ENCODE results near the gene NRF1. TPM values are rescaled to one million over a fixed set of nuclear protein-coding genes. Genes with fewer than 3 reads are reported as not detected.
"Not testable (repeated sequence)": the region's sequence is repeated elsewhere in the genome, so short reads cannot be mapped to it uniquely, and the experiment has no call there.

Gene NRF1
- total and polyA plus RNA-seq, 2 donors: 13.8 to 14.4 TPM

GRCh38 chr7:129649128-129649690 lies 37.7 kb downstream of the NRF1 start:
- H3K4me1 ChIP-seq (ENCODE audit: control insufficient read depth in 2 of 2, insufficient read depth in 2 of 2, low read length in 2 of 2): no peaks in the 10 kb centered on the region
- no peaks in the 10 kb centered on the region for H3K27me3 ChIP-seq (ENCODE audit: control insufficient read depth in 2 of 2, insufficient read depth in 1 of 2, low read length in 1 of 2)
- peaks cover 4 to 5% of the 10 kb centered on the region in 2 donors for H3K36me3 ChIP-seq (ENCODE audit: control insufficient read depth in 2 of 2, insufficient read depth in 2 of 2, low read length in 1 of 2)
- H3K27ac ChIP-seq (ENCODE audit: low read depth in 1 of 2, low read length in 1 of 2): no peak overlapping the region
- H3K4me3 ChIP-seq (ENCODE audit: low read length in 2 of 2): no peak overlapping the region
- no peaks in the 10 kb centered on the region for H3K9me3 ChIP-seq (ENCODE audit: control insufficient read depth in 2 of 2, insufficient read depth in 1 of 2, low read length in 1 of 2)
- no peak for DNase-seq (ENCODE audit: low read depth in 6 of 9, low spot score in 9 of 9)
- WGBS: 94% methylated on average over 1 of the region's 1 CpG

- H3K4me3 ChIP-seq (ENCODE audit: low read length in 2 of 2): no peak overlapping the region
- no peaks in the 10 kb centered on the region for H3K9me3 ChIP-seq (ENCODE audit: control insufficient read depth in 2 of 2, insufficient read depth in 1 of 2, low read length in 1 of 2)
- WGBS: 96% methylated on average over 5 of the region's 5 CpGs
- no peaks in the 10 kb centered on the region for H3K4me1 ChIP-seq (ENCODE audit: control insufficient read depth in 2 of 2, insufficient read depth in 2 of 2, low read length in 2 of 2)
- H3K27me3 ChIP-seq (ENCODE audit: control insufficient read depth in 2 of 2, insufficient read depth in 1 of 2, low read length in 1 of 2): no peaks in the 10 kb centered on the region
- H3K36me3 ChIP-seq (ENCODE audit: control insufficient read depth in 2 of 2, insufficient read depth in 2 of 2, low read length in 1 of 2): peaks cover 4 to 5% of the 10 kb centered on the region in 2 donors
- H3K27ac ChIP-seq (ENCODE audit: low read depth in 1 of 2, low read length in 1 of 2): no peak overlapping the region
- no peak for DNase-seq (ENCODE audit: low read depth in 6 of 9, low spot score in 9 of 9)
Measured at GRCh38 chr7:129650056-129650758, 38.7 kb downstream of the NRF1 start.

DNA sequence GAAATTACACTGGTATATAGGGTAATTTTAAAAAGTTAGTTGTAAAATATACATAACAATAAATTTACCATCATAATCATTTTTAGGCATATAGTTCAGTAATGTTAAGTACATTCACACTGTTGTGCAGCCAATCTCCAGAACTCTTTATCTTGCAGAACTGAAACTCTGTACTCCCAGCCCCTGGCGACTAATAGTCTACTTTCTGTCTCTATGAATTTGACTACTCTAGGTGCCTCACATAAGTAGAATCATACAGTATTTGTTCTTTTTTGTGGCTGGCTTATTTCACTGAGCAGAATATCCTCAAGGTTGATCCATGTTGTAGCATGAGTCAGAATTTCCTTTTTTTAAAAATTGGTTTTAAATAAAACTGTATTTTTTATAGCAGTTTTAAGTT lies 41.4 kb downstream of the NRF1 start:
- H3K4me3 ChIP-seq (ENCODE audit: low read length in 2 of 2): no peak overlapping the region
- H3K36me3 ChIP-seq (ENCODE audit: control insufficient read depth in 2 of 2, insufficient read depth in 2 of 2, low read length in 1 of 2): peaks cover 9 to 10% of the 10 kb centered on the region in 2 donors
- H3K9me3 ChIP-seq (ENCODE audit: control insufficient read depth in 2 of 2, insufficient read depth in 1 of 2, low read length in 1 of 2): no peaks in the 10 kb centered on the region
- DNase-seq (ENCODE audit: low read depth in 6 of 9, low spot score in 9 of 9): no peak
- H3K27me3 ChIP-seq (ENCODE audit: control insufficient read depth in 2 of 2, insufficient read depth in 1 of 2, low read length in 1 of 2): no peaks in the 10 kb centered on the region
- H3K27ac ChIP-seq (ENCODE audit: low read depth in 1 of 2, low read length in 1 of 2): no peak overlapping the region
- H3K4me1 ChIP-seq (ENCODE audit: control insufficient read depth in 2 of 2, insufficient read depth in 2 of 2, low read length in 2 of 2): no peaks in the 10 kb centered on the region
- 96% methylated on average over 1 of the region's 1 CpG for WGBS

DNA sequence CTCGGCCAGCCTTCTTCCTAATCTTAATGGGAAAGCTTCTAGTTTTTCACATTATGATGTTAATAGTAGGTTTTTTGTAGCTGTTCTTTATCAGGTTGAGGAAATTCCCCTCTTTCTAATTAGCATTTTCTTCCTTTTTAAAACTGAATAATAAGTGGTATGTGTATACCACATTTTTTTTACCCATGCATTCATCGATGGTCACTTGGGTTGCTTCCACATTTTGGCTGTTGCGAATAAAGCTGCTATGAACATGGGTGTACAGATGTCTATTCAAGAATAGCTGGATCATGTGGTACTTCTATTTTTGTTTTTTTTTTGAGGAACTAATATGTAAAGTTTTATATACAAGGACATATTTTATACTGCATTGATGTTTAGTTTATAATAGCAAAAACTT lies 44.3 kb downstream of the NRF1 start:
- Histone ChIP-seq H3K27ac (ENCODE audit: low read depth in 1 of 2, low read length in 1 of 2) (no peak overlapping the region), H3K36me3 (ENCODE audit: control insufficient read depth in 2 of 2, insufficient read depth in 2 of 2, low read length in 1 of 2) (peaks cover 26 to 35% of the 10 kb centered on the region in 2 donors), H3K9me3 (ENCODE audit: control insufficient read depth in 2 of 2, insufficient read depth in 1 of 2, low read length in 1 of 2) (peaks cover 3 to 9% of the 10 kb centered on the region in 2 donors), H3K4me3 (ENCODE audit: low read length in 2 of 2) (no peak overlapping the region), H3K4me1 (ENCODE audit: control insufficient read depth in 2 of 2, insufficient read depth in 2 of 2, low read length in 2 of 2) (no peaks in the 10 kb centered on the region), H3K27me3 (ENCODE audit: control insufficient read depth in 2 of 2, insufficient read depth in 1 of 2, low read length in 1 of 2) (no peaks in the 10 kb centered on the region)
- WGBS: 89% methylated on average over 3 of the region's 3 CpGs
- no peak for DNase-seq (ENCODE audit: low read depth in 6 of 9, low spot score in 9 of 9)

DNA sequence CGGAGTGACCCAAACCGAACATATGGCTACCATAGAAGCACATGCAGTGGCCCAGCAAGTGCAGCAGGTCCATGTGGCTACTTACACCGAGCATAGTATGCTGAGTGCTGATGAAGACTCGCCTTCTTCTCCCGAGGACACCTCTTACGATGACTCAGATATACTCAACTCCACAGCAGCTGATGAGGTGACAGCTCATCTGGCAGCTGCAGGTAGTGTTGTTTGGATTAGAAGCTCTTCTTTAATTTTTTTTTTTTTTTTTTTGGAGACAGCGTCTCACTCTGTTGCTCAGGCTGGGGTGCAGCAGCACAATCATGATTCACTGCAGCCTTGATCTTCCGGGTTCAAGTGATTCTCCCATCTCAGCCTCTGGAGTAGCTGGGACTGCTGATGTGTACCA lies 45.8 kb downstream of the NRF1 start:
- 97% methylated on average over 8 of the region's 8 CpGs for WGBS
- Histone ChIP-seq H3K4me1 (ENCODE audit: control insufficient read depth in 2 of 2, insufficient read depth in 2 of 2, low read length in 2 of 2) (no peaks in the 10 kb centered on the region), H3K27ac (ENCODE audit: low read depth in 1 of 2, low read length in 1 of 2) (no peak overlapping the region), H3K9me3 (ENCODE audit: control insufficient read depth in 2 of 2, insufficient read depth in 1 of 2, low read length in 1 of 2) (peaks cover 11 to 21% of the 10 kb centered on the region in 2 donors), H3K36me3 (ENCODE audit: control insufficient read depth in 2 of 2, insufficient read depth in 2 of 2, low read length in 1 of 2) (peaks cover 40 to 49% of the 10 kb centered on the region in 2 donors), H3K27me3 (ENCODE audit: control insufficient read depth in 2 of 2, insufficient read depth in 1 of 2, low read length in 1 of 2) (no peaks in the 10 kb centered on the region), H3K4me3 (ENCODE audit: low read length in 2 of 2) (no peak overlapping the region)
- no peak for DNase-seq (ENCODE audit: low read depth in 6 of 9, low spot score in 9 of 9)

GRCh38 chr7:129659907-129660306 lies 48.4 kb downstream of the NRF1 start:
- not testable (repeated sequence) for DNase-seq (ENCODE audit: low read depth in 6 of 9, low spot score in 9 of 9); H3K4me1 ChIP-seq (ENCODE audit: control insufficient read depth in 2 of 2, insufficient read depth in 2 of 2, low read length in 2 of 2); H3K27me3 ChIP-seq (ENCODE audit: control insufficient read depth in 2 of 2, insufficient read depth in 1 of 2, low read length in 1 of 2); H3K27ac ChIP-seq (ENCODE audit: low read depth in 1 of 2, low read length in 1 of 2); H3K4me3 ChIP-seq (ENCODE audit: low read length in 2 of 2)
- Histone ChIP-seq H3K9me3 (ENCODE audit: control insufficient read depth in 2 of 2, insufficient read depth in 1 of 2, low read length in 1 of 2) (peaks cover 11 to 21% of the 10 kb centered on the region in 2 donors), H3K36me3 (ENCODE audit: control insufficient read depth in 2 of 2, insufficient read depth in 2 of 2, low read length in 1 of 2) (peaks cover 40 to 51% of the 10 kb centered on the region in 2 donors)
- 79% methylated on average over 2 of the region's 2 CpGs for WGBS

DNA sequence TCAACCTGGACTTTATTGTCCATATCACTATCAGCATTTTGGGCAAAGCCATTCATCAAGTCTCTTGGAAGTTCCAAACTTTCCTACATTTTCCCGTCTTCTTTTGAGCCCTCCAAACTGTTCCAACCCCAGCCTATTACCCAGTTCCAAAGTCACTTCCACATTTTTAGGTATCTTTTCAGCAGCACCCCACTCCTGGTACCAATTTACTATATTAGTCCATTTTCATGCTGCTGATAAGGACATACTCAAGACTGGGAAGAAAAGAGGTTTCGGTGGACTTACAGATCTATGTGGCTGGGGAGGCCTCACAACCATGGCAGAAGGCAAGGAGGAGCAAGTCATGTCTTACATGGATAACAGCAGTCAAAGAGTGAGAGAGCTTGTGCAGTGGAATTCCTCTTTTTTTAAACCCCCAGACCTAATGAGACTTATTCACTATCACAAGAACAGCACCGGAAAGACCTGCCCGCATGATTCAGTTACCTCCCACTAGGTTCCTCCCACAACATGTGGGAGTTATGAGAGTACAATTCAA lies 50.2 kb downstream of the NRF1 start:
- WGBS: 98% methylated on average over 4 of the region's 4 CpGs
- Histone ChIP-seq H3K36me3 (ENCODE audit: control insufficient read depth in 2 of 2, insufficient read depth in 2 of 2, low read length in 1 of 2) (peaks cover 40 to 57% of the 10 kb centered on the region in 2 donors), H3K4me1 (ENCODE audit: control insufficient read depth in 2 of 2, insufficient read depth in 2 of 2, low read length in 2 of 2) (no peaks in the 10 kb centered on the region)

DNA sequence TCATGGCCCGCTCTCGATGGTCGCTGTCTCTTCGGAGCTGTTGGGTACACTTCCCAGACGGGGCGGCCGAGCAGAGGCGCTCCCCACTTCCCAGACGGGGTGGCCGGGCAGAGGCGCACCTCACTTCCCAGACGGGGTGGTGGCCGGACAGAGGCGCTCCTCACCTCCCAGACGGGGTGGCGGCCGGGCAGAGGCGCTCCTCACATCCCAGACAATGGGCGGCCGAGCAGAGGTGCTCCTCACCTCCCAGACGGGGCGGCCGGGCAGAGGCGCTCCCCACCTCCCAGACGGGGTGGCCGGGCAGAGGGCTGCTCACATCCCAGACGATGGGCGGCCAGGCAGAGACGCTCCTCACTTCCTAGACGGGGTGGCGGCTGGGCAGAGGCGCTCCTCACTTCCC lies 51.7 kb downstream of the NRF1 start:
- not testable (repeated sequence) for H3K4me3 ChIP-seq (ENCODE audit: low read length in 2 of 2); H3K27me3 ChIP-seq (ENCODE audit: control insufficient read depth in 2 of 2, insufficient read depth in 1 of 2, low read length in 1 of 2); DNase-seq (ENCODE audit: low read depth in 6 of 9, low spot score in 9 of 9); H3K27ac ChIP-seq (ENCODE audit: low read depth in 1 of 2, low read length in 1 of 2); H3K4me1 ChIP-seq (ENCODE audit: control insufficient read depth in 2 of 2, insufficient read depth in 2 of 2, low read length in 2 of 2)
- peaks cover 29 to 43% of the 10 kb centered on the region in 2 donors for H3K36me3 ChIP-seq (ENCODE audit: control insufficient read depth in 2 of 2, insufficient read depth in 2 of 2, low read length in 1 of 2)
- 97% methylated on average over 32 of the region's 32 CpGs for WGBS
- H3K9me3 ChIP-seq (ENCODE audit: control insufficient read depth in 2 of 2, insufficient read depth in 1 of 2, low read length in 1 of 2): peaks cover 11 to 21% of the 10 kb centered on the region in 2 donors

More for the DNA sequence above, 50.2 kb downstream of the NRF1 start:
- H3K27me3 ChIP-seq (ENCODE audit: control insufficient read depth in 2 of 2, insufficient read depth in 1 of 2, low read length in 1 of 2): no peaks in the 10 kb centered on the region
- H3K9me3 ChIP-seq (ENCODE audit: control insufficient read depth in 2 of 2, insufficient read depth in 1 of 2, low read length in 1 of 2): peaks cover 11 to 21% of the 10 kb centered on the region in 2 donors
- DNase-seq (ENCODE audit: low read depth in 6 of 9, low spot score in 9 of 9): no peak
- H3K4me3 ChIP-seq (ENCODE audit: low read length in 2 of 2): no peak overlapping the region
- no peak overlapping the region for H3K27ac ChIP-seq (ENCODE audit: low read depth in 1 of 2, low read length in 1 of 2)

Measured in thymus (tissue), 11 donors.